NCI-H345 (cell line): Measurements from ENCODE around the gene RAB4B.
"Not testable (repeated sequence)": the region's sequence is repeated elsewhere in the genome, so short reads cannot be mapped to it uniquely, and the experiment has no call there.

Source experiments
- DNase-seq: peaks from one replicate; lab custom pipeline; 2025; lab: John Stamatoyannopoulos, UW

RAB4B gene

DNA sequence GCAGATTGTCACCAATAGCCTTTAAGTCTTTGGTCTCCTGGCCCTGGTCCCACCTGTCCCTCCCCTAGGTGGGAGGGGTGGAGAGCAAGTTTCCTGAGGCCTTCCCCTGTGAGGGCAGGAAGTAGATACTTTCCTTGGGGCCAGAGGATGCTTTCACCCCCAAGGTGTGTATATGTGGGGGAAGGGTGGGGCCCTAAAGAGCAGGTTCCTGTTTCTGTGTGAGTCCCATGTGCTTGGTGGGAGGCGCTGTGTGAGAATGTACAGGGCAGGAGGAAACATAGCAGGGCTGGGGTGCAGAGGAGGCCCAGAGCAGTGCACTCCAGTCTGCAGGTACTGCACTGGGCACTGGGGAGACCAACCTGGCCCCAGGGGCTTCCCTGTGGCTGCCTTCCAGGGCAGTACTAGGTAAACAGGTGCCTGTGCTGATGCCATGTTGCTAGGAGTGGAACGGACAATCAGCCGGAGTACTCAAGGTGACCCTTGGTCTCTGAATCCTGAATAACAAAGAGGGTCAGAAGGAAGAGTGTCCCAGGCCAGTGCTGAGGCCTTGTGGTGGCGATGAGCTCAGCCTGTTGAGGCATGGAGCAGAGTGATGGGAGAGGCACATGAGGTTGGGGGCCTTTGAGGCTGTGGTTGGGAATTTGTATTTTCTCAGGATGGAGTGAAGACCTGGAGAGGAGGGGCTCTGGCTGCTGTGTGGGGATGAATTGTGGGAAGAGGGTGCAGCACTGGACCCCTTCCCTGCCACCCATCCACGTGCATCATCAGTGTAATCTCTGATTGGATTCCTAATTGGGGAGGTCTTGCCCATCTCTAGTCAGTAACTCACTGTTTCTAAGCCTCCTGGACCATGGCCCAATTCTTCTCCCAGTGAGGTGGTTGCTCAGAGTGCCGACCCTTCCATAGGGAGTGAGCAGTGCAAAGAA lies 26.1 kb downstream of the RAB4B start:
- DNase-seq, result no peak

DNA sequence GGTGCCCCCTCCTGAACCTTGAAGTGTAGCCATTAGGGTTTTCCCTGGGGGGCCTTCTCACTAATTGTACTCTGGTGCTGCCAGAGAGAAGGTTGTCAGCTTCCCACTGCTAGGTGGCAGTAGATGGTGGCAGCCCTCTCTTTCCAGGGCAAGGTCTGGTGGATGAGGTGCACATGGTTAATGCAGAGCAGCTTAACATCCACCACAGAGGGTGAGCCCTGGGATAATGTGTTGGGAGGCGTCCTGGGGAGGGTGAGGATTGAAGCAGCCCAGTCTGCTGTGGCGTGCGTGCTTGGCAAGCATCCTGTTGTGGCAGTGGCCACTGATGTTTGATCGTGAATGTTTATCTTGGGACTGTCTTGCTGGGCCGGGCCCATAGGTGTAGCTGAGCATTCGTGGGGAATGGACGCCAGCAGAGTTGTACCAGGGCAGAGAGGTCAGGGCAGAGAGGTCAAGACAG lies 26.8 kb downstream of the RAB4B start:
- no peak for DNase-seq

- no peak for DNase-seq
These were observed 27.3 kb downstream of the RAB4B start for GRCh38 chr19:40805258-40805868.

- no peak for DNase-seq
These were observed 28.5 kb downstream of the RAB4B start for GRCh38 chr19:40806423-40807146.

DNA sequence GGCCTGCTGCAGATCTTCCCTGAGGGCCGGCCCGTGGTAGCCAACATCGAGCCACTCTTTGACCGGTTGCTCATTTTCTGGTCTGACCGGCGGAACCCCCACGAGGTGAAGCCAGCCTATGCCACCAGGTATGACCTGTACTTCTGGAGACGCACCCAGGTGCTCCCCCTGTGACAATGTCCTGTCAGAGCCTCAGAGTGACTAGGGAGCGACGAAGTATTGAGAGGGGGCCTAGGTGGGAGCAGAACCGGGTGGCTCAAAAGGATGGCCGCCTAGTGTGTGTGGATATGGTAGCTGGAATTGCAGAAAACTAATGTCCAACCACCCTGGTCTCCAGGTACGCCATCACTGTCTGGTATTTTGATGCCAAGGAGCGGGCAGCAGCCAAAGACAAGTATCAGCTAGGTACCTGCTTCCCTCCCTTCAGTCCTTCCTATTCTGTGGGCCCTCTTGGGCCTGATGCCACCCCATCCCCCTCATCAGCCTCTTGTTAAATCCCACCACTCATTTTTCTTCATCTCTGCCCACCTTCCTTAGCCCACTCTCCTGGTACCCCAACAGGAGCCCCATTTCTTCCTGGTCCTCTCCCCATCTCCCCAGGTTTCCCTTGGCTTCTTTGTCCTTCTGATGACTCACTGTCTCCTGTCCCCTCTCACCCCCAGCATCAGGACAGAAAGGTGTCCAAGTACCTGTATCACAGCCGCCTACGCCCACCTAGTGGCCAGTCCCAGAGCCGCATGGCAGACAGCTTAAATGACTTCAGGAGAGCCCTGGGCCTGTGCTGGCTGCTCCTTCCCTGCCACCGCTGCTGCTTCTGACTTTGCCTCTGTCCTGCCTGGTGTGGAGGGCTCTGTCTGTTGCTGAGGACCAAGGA lies 29.3 kb downstream of the RAB4B start:
- DNase-seq, result peak; percentile 35

DNA sequence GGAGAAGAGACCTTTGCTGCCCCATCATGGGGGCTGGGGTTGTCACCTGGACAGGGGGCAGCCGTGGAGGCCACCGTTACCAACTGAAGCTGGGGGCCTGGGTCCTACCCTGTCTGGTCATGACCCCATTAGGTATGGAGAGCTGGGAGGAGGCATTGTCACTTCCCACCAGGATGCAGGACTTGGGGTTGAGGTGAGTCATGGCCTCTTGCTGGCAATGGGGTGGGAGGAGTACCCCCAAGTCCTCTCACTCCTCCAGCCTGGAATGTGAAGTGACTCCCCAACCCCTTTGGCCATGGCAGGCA lies 29.9 kb downstream of the RAB4B start:
- DNase-seq, result no peak

DNA sequence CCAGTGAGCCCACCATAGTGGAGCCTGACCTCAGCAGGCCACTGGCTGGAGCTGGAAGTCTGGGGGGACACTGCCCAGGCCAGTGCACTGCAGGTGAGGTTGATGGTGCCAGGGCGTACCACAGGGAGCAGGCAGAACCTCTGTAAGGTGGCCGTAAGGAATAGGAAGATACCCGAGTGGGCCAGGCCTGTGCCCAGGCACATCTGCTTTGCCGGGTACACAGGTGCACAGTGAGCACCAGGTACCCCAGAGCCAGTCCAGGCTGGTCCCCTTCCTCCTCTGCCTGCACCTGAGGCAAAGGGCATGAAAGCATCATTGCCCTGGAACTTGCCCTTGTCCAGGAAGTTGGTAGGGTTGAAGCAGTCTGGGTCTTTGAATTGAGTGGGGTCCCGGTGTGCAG lies 30.4 kb downstream of the RAB4B start:
- DNase-seq, result no peak

GRCh38 chr19:40809358-40810086 lies 31.5 kb downstream of the RAB4B start:
- no peak for DNase-seq

GRCh38 chr19:40810160-40810559 lies 32.1 kb downstream of the RAB4B start:
- no peak for DNase-seq

GRCh38 chr19:40810649-40811408 lies 32.8 kb downstream of the RAB4B start:
- DNase-seq, result peak; percentile 66

GRCh38 chr19:40811478-40812341 lies 33.7 kb downstream of the RAB4B start:
- no peak for DNase-seq

- DNase-seq, result not testable (repeated sequence)
These were observed 34.5 kb downstream of the RAB4B start for GRCh38 chr19:40812571-40812970.

GRCh38 chr19:40813182-40813581 lies 35.1 kb downstream of the RAB4B start:
- no peak for DNase-seq

DNA sequence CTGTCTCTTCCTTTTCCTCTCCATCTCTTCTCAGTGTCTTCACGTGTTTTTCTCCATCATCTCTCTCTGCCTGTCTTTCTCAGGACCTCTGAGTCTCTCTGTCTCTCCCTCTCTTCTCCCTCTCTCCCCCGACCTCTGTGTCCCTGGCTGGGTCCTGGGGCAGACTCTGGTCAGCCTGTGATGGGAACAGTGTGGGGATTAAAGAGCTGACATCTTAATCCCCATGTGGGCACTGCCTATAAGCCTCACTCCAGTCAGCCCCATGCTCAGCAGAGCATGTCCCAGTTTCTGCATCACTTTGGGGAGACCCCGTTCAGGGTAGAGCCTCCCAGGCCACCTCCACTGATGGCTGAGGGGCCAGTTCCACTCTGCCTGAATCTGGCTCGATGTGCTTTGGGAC lies 37.2 kb downstream of the RAB4B start:
- DNase-seq, result no peak

DNA sequence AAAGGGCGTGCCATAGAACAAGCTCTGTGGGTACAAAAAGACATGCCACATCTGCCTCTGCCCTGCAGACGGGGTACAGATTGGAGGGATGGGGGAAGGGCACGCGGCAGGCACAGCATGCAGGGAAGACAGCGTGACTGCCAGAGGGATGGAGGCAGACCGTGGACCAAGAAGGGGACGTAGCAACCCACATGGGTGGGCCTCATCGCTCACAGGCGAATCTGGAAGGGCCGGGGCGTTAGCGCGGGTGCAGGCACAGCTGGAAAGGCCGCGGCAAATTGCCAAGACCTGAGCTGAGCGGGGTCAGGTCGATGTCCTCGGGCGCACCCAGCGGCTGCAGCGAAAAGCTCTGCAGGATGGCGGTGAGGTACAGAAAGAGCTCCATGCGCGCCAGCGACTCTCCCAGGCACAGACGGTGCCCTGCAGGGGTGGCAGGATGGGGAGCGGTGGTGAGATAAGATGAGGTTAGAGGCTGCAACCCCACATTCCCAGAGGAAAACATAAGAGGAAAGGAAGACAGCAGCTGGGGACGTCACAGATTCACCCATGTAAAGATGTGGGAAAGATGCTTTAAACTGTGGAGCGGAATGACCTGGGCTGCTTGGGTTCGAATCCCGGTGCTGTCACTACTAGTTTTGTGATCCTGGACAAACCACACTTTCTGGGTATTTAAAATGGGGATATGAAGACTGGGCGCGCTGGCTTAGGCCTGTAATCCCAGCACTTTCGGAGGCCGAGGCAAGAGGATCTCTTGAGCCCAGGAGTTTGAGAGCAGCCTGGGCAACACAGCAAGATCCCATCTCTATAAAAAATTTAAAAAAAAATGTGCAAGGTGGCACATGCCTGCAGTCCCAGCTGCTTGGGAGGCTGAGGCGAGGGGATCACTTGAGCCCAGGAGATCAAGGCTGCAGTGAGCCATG lies 40.7 kb downstream of the RAB4B start:
- peak; percentile 77 for DNase-seq

- peak; percentile 41 for DNase-seq
These were observed 41.6 kb downstream of the RAB4B start for GRCh38 chr19:40819479-40820234.

DNA sequence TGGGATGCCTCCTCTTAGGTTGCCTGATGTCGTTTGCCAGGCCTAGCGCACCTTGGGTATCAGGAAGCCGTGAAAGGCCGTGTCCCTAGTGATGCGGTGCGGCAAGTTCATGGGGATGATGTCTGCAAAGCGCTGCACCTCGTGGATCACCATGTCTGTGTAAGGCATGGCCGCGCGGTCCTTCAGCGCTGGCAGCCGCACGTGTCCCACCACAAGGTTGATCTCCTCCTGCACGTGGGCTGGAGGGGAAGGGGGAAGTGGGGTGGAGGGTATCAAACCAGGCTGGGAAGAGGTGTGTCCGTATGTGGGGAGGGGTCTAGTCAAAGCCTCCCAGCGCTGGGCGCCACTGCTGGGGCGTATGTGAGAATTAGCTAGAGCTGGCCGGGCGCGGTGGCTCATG lies 44.1 kb downstream of the RAB4B start:
- DNase-seq, result no peak
